Hindlimb muscle (tissue), 1 donor: ENCODE measurements around the gene CYP4X1. TPM values are rescaled to one million over a fixed set of nuclear protein-coding genes. Genes with fewer than 3 reads are reported as not detected.
"Not testable (repeated sequence)": the region's sequence is repeated elsewhere in the genome, so short reads cannot be mapped to it uniquely, and the experiment has no call there.

Experiments used
- DNase-seq: peaks from one replicate; pipeline ENCODE4 v3.0.0-alpha.2; 2013
- polyA plus RNA-seq: library from polyadenylated mRNA; unstranded; fragments of 120-200 nt; gene quantifications from one replicate; pipeline ENCODE4 v1.2.1, GENCODE V29; 2013; ENCODE audit not compliant: insufficient read length

Gene CYP4X1
- 4.1 TPM for polyA plus RNA-seq

GRCh38 chr1:47023268-47024140 lies at the start of gene CYP4X1:
Gene CYP4X1, plus strand, starts transcription at chr1:47023669. Its CDS starts 149 bp downstream, at chr1:47023818.
- DNase-seq = no peak

- DNase-seq = no peak
These were observed 40.2 kb upstream of the CYP4X1 start for GRCh38 chr1:46983166-46983829.

GRCh38 chr1:46983830-46984586 lies 39.5 kb upstream of the CYP4X1 start:
- no peak for DNase-seq

- not testable (repeated sequence) for DNase-seq
These were observed 32.9 kb upstream of the CYP4X1 start for GRCh38 chr1:46990541-46990940.

- no peak for DNase-seq
These were observed 32.2 kb upstream of the CYP4X1 start for GRCh38 chr1:46991083-46991923.

GRCh38 chr1:46996659-46997281 lies 26.7 kb upstream of the CYP4X1 start:
- no peak for DNase-seq

GRCh38 chr1:47002211-47002610 lies 21.3 kb upstream of the CYP4X1 start:
- DNase-seq = no peak

- no peak for DNase-seq
These were observed 19.5 kb upstream of the CYP4X1 start for GRCh38 chr1:47003896-47004403.

GRCh38 chr1:47006437-47006836 lies 17.0 kb upstream of the CYP4X1 start:
- DNase-seq = not testable (repeated sequence)

GRCh38 chr1:47013293-47013692 lies 10.2 kb upstream of the CYP4X1 start:
- DNase-seq = no peak

- no peak for DNase-seq
These were observed 2.4 kb upstream of the CYP4X1 start for GRCh38 chr1:47021070-47021469.

- peak; percentile 21 for DNase-seq
These were observed 802 bp downstream of the CYP4X1 start for GRCh38 chr1:47024141-47024801.

- DNase-seq = no peak
These were observed 6.8 kb downstream of the CYP4X1 start for GRCh38 chr1:47030170-47030805.

- no peak for DNase-seq
These were observed 7.6 kb downstream of the CYP4X1 start for GRCh38 chr1:47031059-47031458.

GRCh38 chr1:47031585-47031984 lies 8.1 kb downstream of the CYP4X1 start:
- no peak for DNase-seq

GRCh38 chr1:47036764-47037163 lies 13.3 kb downstream of the CYP4X1 start:
- DNase-seq = no peak

GRCh38 chr1:47059376-47059775 lies 35.9 kb downstream of the CYP4X1 start:
- no peak for DNase-seq

GRCh38 chr1:47067097-47067594 lies 43.7 kb downstream of the CYP4X1 start, which contains the start of gene CYP4Z1:
Gene CYP4Z1, plus strand, starts transcription at chr1:47067231. Its CDS starts 260 bp downstream, at chr1:47067491.
- DNase-seq = no peak

- not testable (repeated sequence) for DNase-seq
These were observed 45.6 kb downstream of the CYP4X1 start for GRCh38 chr1:47069080-47069479.

- DNase-seq = not testable (repeated sequence)
These were observed 46.0 kb downstream of the CYP4X1 start for GRCh38 chr1:47069509-47069908.
